ENCODE data around the gene MOCS1. TPM values are rescaled to one million over a fixed set of nuclear protein-coding genes. Genes with fewer than 3 reads are reported as not detected.
A peak's percentile ranks its signal among the peaks of the same experiment; 100 is the strongest.

The MOCS1 gene
- total RNA-seq, 1 donor from 2014 or later: 11.3 TPM

DNA sequence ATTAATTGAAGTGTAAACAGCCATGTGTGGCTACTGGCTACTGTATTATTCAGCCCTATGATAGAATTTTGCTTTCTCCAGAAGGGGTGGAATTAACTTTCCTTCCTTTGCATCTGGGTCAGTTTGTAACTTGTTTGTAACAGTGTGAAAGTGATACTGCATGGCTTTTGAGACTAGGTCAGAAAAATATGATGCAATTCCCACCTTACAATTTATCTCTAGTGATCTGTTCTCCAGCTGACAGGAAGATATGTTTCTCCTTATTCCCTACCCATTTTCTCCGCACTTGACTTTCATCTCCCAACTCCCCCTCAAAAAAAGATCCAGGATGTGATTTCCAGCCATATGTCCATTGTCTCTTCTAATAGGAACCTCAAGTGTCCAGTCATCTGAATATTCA lies 2.6 kb upstream of the MOCS1 start:
- Histone ChIP-seq H3K4me1 (peaks cover 34% of the 10 kb centered on the region), H3F3A (ENCODE audit: low read depth) (no peaks in the 10 kb centered on the region), H3K9me3 (ENCODE audit: low read depth) (no peaks in the 10 kb centered on the region), H3K4me2 (no peak overlapping the region), H3K27me3 (peaks cover 13% of the 10 kb centered on the region), H3K79me2 (ENCODE audit: low read depth) (peaks cover 7% of the 10 kb centered on the region), H2AFZ (replicated peaks) (no peak overlapping the region), H3K9ac (no peak overlapping the region), H4K20me1 (ENCODE audit: low read depth) (no peaks in the 10 kb centered on the region), H3K36me3 (no peaks in the 10 kb centered on the region), H3K4me3 (no peak overlapping the region), H3K27ac (no peak overlapping the region)
- Mint-ChIP-seq H3K36me3 (no peaks in the 10 kb centered on the region), H3K27ac (no peak overlapping the region), H3K4me3 (no peak overlapping the region), H3K4me1 (peaks cover 29% of the 10 kb centered on the region), H3K27me3 (ENCODE audit: insufficient read depth, low read depth) (no peaks in the 10 kb centered on the region), H3K9me3 (no peaks in the 10 kb centered on the region)
- TF ChIP-seq, protein P1, sequence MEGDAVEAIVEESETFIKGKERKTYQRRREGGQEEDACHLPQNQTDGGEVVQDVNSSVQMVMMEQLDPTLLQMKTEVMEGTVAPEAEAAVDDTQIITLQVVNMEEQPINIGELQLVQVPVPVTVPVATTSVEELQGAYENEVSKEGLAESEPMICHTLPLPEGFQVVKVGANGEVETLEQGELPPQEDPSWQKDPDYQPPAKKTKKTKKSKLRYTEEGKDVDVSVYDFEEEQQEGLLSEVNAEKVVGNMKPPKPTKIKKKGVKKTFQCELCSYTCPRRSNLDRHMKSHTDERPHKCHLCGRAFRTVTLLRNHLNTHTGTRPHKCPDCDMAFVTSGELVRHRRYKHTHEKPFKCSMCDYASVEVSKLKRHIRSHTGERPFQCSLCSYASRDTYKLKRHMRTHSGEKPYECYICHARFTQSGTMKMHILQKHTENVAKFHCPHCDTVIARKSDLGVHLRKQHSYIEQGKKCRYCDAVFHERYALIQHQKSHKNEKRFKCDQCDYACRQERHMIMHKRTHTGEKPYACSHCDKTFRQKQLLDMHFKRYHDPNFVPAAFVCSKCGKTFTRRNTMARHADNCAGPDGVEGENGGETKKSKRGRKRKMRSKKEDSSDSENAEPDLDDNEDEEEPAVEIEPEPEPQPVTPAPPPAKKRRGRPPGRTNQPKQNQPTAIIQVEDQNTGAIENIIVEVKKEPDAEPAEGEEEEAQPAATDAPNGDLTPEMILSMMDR (IDR thresholded peaks at IDR 0.05): no peak
- TF ChIP-seq EZH2 (IDR thresholded peaks at IDR 0.05) (no peak), EZH2phosphoT487 (IDR thresholded peaks at IDR 0.05) (no peak)
- no peak for DNase-seq (ENCODE audit: low spot score)

- no peaks in the 10 kb centered on the region for H3K27me3 Mint-ChIP-seq (ENCODE audit: insufficient read depth, low read depth)
- peaks cover 13% of the 10 kb centered on the region for H3K27me3 ChIP-seq
- H3K79me2 ChIP-seq (ENCODE audit: low read depth): peaks cover 7% of the 10 kb centered on the region
- no peak overlapping the region for H2AFZ ChIP-seq (replicated peaks)
- H3K4me1 Mint-ChIP-seq: peaks cover 29% of the 10 kb centered on the region
- no peaks in the 10 kb centered on the region for H3K9me3 Mint-ChIP-seq
- H3K4me2 ChIP-seq: no peak overlapping the region
- no peak overlapping the region for H3K27ac Mint-ChIP-seq
- H3K9me3 ChIP-seq (ENCODE audit: low read depth): no peaks in the 10 kb centered on the region
- no peak overlapping the region for H3K27ac ChIP-seq
- peaks cover 34% of the 10 kb centered on the region for H3K4me1 ChIP-seq
- H3K4me3 Mint-ChIP-seq: no peak overlapping the region
- no peak overlapping the region for H3K9ac ChIP-seq
- no peak for TF ChIP-seq EZH2phosphoT487 (IDR thresholded peaks at IDR 0.05)
- TF ChIP-seq, protein P1 (IDR thresholded peaks at IDR 0.05): no peak
- TF ChIP-seq EZH2 (IDR thresholded peaks at IDR 0.05): no peak
- DNase-seq (ENCODE audit: low spot score): no peak
- no peaks in the 10 kb centered on the region for H3F3A ChIP-seq (ENCODE audit: low read depth)
- H3K36me3 Mint-ChIP-seq: no peaks in the 10 kb centered on the region
- no peaks in the 10 kb centered on the region for H4K20me1 ChIP-seq (ENCODE audit: low read depth)
- no peak overlapping the region for H3K4me3 ChIP-seq
- no peaks in the 10 kb centered on the region for H3K36me3 ChIP-seq
Observed at GRCh38 chr6:39935241-39935640, 979 bp upstream of the MOCS1 start.

- Histone ChIP-seq H2AFZ (replicated peaks) (peak overlapping the region; percentile 94), H3K4me2 (peak overlapping the region; percentile 99), H3F3A (ENCODE audit: low read depth) (no peaks in the 10 kb centered on the region), H3K4me3 (peak overlapping the region; percentile 93), H3K27me3 (peaks cover 13% of the 10 kb centered on the region), H4K20me1 (ENCODE audit: low read depth) (no peaks in the 10 kb centered on the region), H3K9ac (peak overlapping the region; percentile 42), H3K79me2 (ENCODE audit: low read depth) (peaks cover 7% of the 10 kb centered on the region), H3K4me1 (peaks cover 30% of the 10 kb centered on the region), H3K36me3 (no peaks in the 10 kb centered on the region), H3K27ac (no peak overlapping the region), H3K9me3 (ENCODE audit: low read depth) (no peaks in the 10 kb centered on the region)
- H3K27me3 Mint-ChIP-seq (ENCODE audit: insufficient read depth, low read depth): no peaks in the 10 kb centered on the region
- TF ChIP-seq, protein P1 (IDR thresholded peaks at IDR 0.05): no peak
- TF ChIP-seq EZH2 (IDR thresholded peaks at IDR 0.05) (no peak), EZH2phosphoT487 (IDR thresholded peaks at IDR 0.05) (no peak)
- H3K4me3 Mint-ChIP-seq: peak overlapping the region; percentile 96
- peaks cover 7% of the 10 kb centered on the region for H3K36me3 Mint-ChIP-seq
- peaks cover 22% of the 10 kb centered on the region for H3K4me1 Mint-ChIP-seq
- peaks cover 2% of the 10 kb centered on the region for H3K9me3 Mint-ChIP-seq
- no peak for DNase-seq (ENCODE audit: low spot score)
- peak overlapping the region; percentile 87 for H3K27ac Mint-ChIP-seq
Observed at GRCh38 chr6:39933669-39934130, 562 bp downstream of the MOCS1 start.
